ENCODE results near the gene UBQLN4. TPM values are rescaled to one million over a fixed set of nuclear protein-coding genes. Genes with fewer than 3 reads are reported as not detected.
A peak's percentile ranks its signal among the peaks of the same experiment; 100 is the strongest.

UBQLN4 gene
- total and polyA plus RNA-seq, 7 donors = 36.8 to 73.9 (median 55.5) TPM

- Histone ChIP-seq H3K4me3 (peak within 1 kb of the TSS; percentile 87), H3K9me3 (no peaks in the 10 kb centered on the region), H3K4me1 (peaks cover 12% of the 10 kb centered on the region), H3K36me3 (ENCODE audit: insufficient read depth in 1 of 2, low read depth in 1 of 2) (peaks cover 7 to 40% of the 10 kb centered on the region in 2 donors), H3K27me3 (ENCODE audit: insufficient read depth in 3 of 3, low read length in 2 of 3) (no peaks in the 10 kb centered on the region), H3K27ac (peak within 1 kb of the TSS; percentile 88)
- no peak for TF ChIP-seq CTCF (IDR thresholded peaks at IDR 0.05)
- DNase-seq (peak; percentile 82 to 89), ATAC-seq (peak; percentile 99 to 100 (median 99))
- 0 to 1% (median 1%) methylated on average over 44 to 45 of the region's 45 CpGs for WGBS, 3 donors
- intact Hi-C loops (cut with DNase I) = no loop called here
Observed at GRCh38 chr1:156020293-156021092, 33.1 kb downstream of the UBQLN4 start, which contains the start of gene SSR2. Gene SSR2, minus strand, starts transcription at chr1:156020951. Its CDS starts 784 bp downstream, at chr1:156020167.

- DNase-seq (no peak), ATAC-seq (no peak)
- H3K9me3 ChIP-seq = no peaks in the 10 kb centered on the region
- H3K27ac ChIP-seq = peak overlapping the region; percentile 88
- H3K4me1 ChIP-seq = peaks cover 12% of the 10 kb centered on the region
- intact Hi-C loops (cut with DNase I) = loop anchor here in 1 of 2 donors (5.0 kb wide), 1 partner anchor 37 kb away; no protein-coding TSS in a partner anchor
- H3K27me3 ChIP-seq (ENCODE audit: insufficient read depth in 3 of 3, low read length in 2 of 3) = no peaks in the 10 kb centered on the region
- no peak for TF ChIP-seq CTCF (IDR thresholded peaks at IDR 0.05)
- H3K36me3 ChIP-seq (ENCODE audit: insufficient read depth in 1 of 2, low read depth in 1 of 2) = peaks cover 7 to 46% of the 10 kb centered on the region in 2 donors
- peak overlapping the region; percentile 87 for H3K4me3 ChIP-seq
- WGBS, 3 donors = 35 to 46% (median 41%) methylated on average over 8 of the region's 8 CpGs
Observed at GRCh38 chr1:156019946-156020292, 33.7 kb downstream of the UBQLN4 start.

GRCh38 chr1:156014829-156015228 is 38.8 kb downstream of the UBQLN4 start:
- peaks cover 5% of the 10 kb centered on the region for H3K4me1 ChIP-seq
- H3K9me3 ChIP-seq = no peaks in the 10 kb centered on the region
- DNase-seq = no peak
- no peaks in the 10 kb centered on the region for H3K27me3 ChIP-seq (ENCODE audit: insufficient read depth in 3 of 3, low read length in 2 of 3)
- H3K27ac ChIP-seq = no peak overlapping the region
- H3K4me3 ChIP-seq = no peak overlapping the region
- TF ChIP-seq CTCF (IDR thresholded peaks at IDR 0.05) = no peak
- intact Hi-C loops (cut with DNase I) = loop anchor here in 1 of 2 donors (5.0 kb wide), 1 partner anchor 42 kb away; no protein-coding TSS in a partner anchor
- H3K36me3 ChIP-seq (ENCODE audit: insufficient read depth in 1 of 2, low read depth in 1 of 2) = peaks cover 25 to 97% of the 10 kb centered on the region in 2 donors
- no peak for ATAC-seq
- WGBS, 3 donors = 93 to 96% (median 93%) methylated on average over 7 of the region's 7 CpGs

GRCh38 chr1:156012051-156012817 is 41.4 kb downstream of the UBQLN4 start:
- Histone ChIP-seq H3K4me1 (peaks cover 5% of the 10 kb centered on the region), H3K27me3 (ENCODE audit: insufficient read depth in 3 of 3, low read length in 2 of 3) (no peaks in the 10 kb centered on the region), H3K4me3 (no peak overlapping the region), H3K27ac (no peak overlapping the region), H3K36me3 (ENCODE audit: insufficient read depth in 1 of 2, low read depth in 1 of 2) (peaks cover 27 to 90% of the 10 kb centered on the region in 2 donors), H3K9me3 (no peaks in the 10 kb centered on the region)
- ATAC-seq (no peak), DNase-seq (no peak)
- no peak for TF ChIP-seq CTCF (IDR thresholded peaks at IDR 0.05)
- 91 to 95% (median 93%) methylated on average over 4 of the region's 4 CpGs for WGBS, 3 donors
- intact Hi-C loops (cut with DNase I) = no loop called here
